ENCODE measurements around the gene POC1A. TPM values are rescaled to one million over a fixed set of nuclear protein-coding genes. Genes with fewer than 3 reads are reported as not detected.

POC1A gene
- total and polyA plus RNA-seq, 3 donors from 2014 or later = 16.7 to 36.1 (median 21.7) TPM

DNA sequence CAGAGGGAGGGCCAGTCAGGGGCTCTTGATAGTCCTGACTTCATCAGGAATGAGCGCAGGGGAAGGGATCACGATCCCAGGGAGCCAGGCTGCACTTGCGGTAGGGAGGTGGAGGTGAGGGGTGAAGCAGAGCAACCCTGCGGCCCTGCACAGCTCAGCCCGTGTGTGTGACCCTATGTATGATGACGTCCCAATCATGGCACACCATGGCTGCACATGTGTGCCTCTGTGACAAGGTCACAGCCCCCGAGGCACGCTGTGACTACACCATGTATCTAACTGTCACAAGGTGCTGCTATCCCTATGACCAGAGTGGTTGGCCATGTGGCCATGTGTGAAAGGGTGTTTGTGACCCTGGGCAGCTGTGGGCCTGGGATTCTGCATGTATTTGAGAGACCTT is 30.5 kb upstream of the POC1A start:
- no peak for DNase-seq
- Histone ChIP-seq H3K27ac (no peak overlapping the region), H3K4me1 (peaks cover 34% of the 10 kb centered on the region), H3K9me3 (no peaks in the 10 kb centered on the region), H3K36me3 (ENCODE audit: low read depth, missing control alignments) (no peaks in the 10 kb centered on the region), H3K27me3 (no peaks in the 10 kb centered on the region), H3K4me3 (no peak overlapping the region)
- intact Hi-C loops (cut with DNase I; ENCODE audit: low total_unique reads) = no loop called here
- TF ChIP-seq, protein P1, sequence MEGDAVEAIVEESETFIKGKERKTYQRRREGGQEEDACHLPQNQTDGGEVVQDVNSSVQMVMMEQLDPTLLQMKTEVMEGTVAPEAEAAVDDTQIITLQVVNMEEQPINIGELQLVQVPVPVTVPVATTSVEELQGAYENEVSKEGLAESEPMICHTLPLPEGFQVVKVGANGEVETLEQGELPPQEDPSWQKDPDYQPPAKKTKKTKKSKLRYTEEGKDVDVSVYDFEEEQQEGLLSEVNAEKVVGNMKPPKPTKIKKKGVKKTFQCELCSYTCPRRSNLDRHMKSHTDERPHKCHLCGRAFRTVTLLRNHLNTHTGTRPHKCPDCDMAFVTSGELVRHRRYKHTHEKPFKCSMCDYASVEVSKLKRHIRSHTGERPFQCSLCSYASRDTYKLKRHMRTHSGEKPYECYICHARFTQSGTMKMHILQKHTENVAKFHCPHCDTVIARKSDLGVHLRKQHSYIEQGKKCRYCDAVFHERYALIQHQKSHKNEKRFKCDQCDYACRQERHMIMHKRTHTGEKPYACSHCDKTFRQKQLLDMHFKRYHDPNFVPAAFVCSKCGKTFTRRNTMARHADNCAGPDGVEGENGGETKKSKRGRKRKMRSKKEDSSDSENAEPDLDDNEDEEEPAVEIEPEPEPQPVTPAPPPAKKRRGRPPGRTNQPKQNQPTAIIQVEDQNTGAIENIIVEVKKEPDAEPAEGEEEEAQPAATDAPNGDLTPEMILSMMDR (IDR thresholded peaks at IDR 0.05) = no peak
- TF ChIP-seq POLR2A (IDR thresholded peaks at IDR 0.05) = no peak
- WGBS, 2 donors = 80 to 93% methylated on average over 4 to 8 of the region's 8 CpGs

DNA sequence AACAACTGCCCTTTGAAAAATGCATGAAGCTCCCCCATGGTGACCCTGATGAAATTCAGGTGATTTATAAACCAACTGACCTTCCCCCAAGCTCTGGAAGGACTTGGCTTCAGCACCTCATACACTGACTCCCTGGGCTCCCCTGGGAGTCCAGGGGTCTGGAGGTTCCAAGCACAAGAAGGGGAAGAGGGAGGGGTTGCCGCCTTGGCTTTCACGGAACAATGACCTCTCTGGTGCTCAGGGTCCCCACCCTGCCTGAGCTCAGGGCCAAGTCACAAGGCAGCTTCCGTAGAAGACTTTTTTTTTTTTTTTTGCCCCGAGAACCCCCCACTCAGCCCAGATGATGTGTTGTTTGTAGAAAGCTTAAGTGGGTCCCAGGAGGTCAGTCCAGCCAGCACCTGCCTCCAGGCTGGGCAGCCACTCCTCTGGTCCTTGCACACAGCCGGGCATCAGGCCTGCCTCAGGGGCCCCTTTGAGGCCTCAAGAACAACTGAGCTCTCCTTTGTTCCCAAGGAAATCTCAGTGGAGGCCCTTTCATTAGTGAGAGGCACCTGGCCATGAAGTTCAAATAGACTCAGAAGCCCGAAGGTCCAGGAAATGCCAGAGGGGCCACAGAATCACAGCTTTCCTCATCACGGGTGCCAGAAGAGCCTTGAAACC is 29.7 kb upstream of the POC1A start:
- H3K27ac ChIP-seq = no peak overlapping the region
- H3K36me3 ChIP-seq (ENCODE audit: low read depth, missing control alignments) = no peaks in the 10 kb centered on the region
- 77 to 87% methylated on average over 5 to 7 of the region's 7 CpGs for WGBS, 2 donors
- H3K9me3 ChIP-seq = no peaks in the 10 kb centered on the region
- no peaks in the 10 kb centered on the region for H3K27me3 ChIP-seq
- H3K4me1 ChIP-seq = peaks cover 26% of the 10 kb centered on the region
- DNase-seq = no peak
- intact Hi-C loops (cut with DNase I; ENCODE audit: low total_unique reads) = no loop called here
- no peak overlapping the region for H3K4me3 ChIP-seq
- no peak for TF ChIP-seq POLR2A (IDR thresholded peaks at IDR 0.05)
- TF ChIP-seq, protein P1 (IDR thresholded peaks at IDR 0.05) = no peak

DNA sequence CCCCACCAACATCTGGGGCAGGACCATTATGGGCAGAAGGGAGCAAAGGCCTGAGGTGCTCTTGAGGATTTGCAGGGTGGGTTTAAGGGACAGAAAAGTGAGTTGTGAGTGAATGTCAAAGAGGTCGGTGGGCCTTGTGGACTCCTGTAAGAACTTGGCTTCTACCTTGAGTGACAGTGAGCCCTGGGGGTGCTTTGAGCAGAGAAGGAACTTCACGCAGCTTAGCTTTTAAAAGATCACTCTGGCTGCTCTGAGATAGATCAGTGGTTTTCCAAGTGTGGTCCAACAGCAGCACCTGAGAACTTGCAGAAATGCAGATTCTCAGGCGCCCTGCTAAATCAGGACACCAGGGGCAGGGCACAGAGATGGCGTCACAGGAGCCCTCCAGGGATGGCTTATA is 28.5 kb upstream of the POC1A start:
- no peaks in the 10 kb centered on the region for H3K27me3 ChIP-seq
- H3K4me3 ChIP-seq = no peak overlapping the region
- intact Hi-C loops (cut with DNase I; ENCODE audit: low total_unique reads) = no loop called here
- TF ChIP-seq POLR2A (IDR thresholded peaks at IDR 0.05) = no peak
- TF ChIP-seq, protein P1 (IDR thresholded peaks at IDR 0.05) = no peak
- H3K36me3 ChIP-seq (ENCODE audit: low read depth, missing control alignments) = no peaks in the 10 kb centered on the region
- no peak for DNase-seq
- no peak overlapping the region for H3K27ac ChIP-seq
- 92 to 95% methylated on average over 4 of the region's 4 CpGs for WGBS, 2 donors
- no peaks in the 10 kb centered on the region for H3K9me3 ChIP-seq
- peaks cover 25% of the 10 kb centered on the region for H3K4me1 ChIP-seq

DNA sequence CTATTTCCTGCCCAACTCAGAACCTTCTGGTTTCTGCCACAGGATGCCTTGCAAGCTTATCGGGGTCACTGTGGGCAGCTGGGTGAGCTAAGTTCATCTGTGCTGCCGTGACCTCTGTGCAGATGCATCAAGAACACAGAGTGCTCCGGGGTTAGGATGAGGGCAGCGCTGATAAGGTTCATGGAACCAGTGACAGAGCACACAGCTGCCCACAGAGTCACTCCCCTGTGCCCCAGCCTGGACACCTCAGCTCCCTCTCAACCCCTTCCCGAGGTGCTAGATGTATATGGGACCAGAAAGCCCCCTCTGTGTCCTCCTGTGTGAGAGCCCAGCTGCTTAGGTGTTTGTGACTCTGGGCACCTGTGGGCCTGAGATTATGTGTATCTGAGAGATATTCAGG is 28.0 kb upstream of the POC1A start:
- H3K27ac ChIP-seq = no peak overlapping the region
- no peak for TF ChIP-seq POLR2A (IDR thresholded peaks at IDR 0.05)
- TF ChIP-seq, protein P1 (IDR thresholded peaks at IDR 0.05) = no peak
- H3K4me1 ChIP-seq = peaks cover 30% of the 10 kb centered on the region
- H3K36me3 ChIP-seq (ENCODE audit: low read depth, missing control alignments) = no peaks in the 10 kb centered on the region
- no peaks in the 10 kb centered on the region for H3K27me3 ChIP-seq
- intact Hi-C loops (cut with DNase I; ENCODE audit: low total_unique reads) = no loop called here
- 60 to 62% methylated on average over 5 of the region's 5 CpGs for WGBS, 2 donors
- DNase-seq = peak; percentile 53
- no peak overlapping the region for H3K4me3 ChIP-seq
- no peaks in the 10 kb centered on the region for H3K9me3 ChIP-seq

DNA sequence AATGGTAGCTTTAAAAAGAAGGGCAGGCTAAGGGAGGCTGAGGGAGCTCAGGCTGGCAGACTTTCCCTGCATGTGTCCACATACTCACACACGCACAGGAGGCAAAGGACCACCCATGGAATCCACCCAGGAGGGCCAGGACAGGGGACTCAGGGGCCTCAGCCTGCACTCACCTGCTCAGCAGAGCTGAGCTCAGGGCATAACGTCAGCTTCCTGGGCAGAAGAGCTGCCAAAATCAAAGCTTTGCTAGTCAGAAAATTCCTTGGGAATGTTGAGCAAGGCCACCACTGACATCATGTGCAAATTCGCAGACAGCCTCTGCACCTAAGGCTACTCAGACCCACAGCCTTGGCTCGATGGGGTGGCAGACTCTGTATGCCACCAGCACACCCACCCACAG is 27.3 kb upstream of the POC1A start:
- DNase-seq = peak; percentile 49
- no peak for TF ChIP-seq POLR2A (IDR thresholded peaks at IDR 0.05)
- Histone ChIP-seq H3K27ac (peak overlapping the region in 1 of 2 donors; percentile 1), H3K4me3 (no peak overlapping the region), H3K4me1 (peaks cover 36% of the 10 kb centered on the region), H3K9me3 (no peaks in the 10 kb centered on the region), H3K36me3 (ENCODE audit: low read depth, missing control alignments) (no peaks in the 10 kb centered on the region), H3K27me3 (no peaks in the 10 kb centered on the region)
- intact Hi-C loops (cut with DNase I; ENCODE audit: low total_unique reads) = no loop called here
- WGBS, 2 donors = 37 to 38% methylated on average over 3 to 4 of the region's 4 CpGs

Data from testis (tissue), 3 donors.